GM13976 (cell line): ENCODE measurements around the gene GLMN.

Source experiments
- DNase-seq: peaks from one replicate; pipeline ENCODE4 v3.0.0; 2012; ENCODE audit warnings: low spot score
- CTCF ChIP-seq: IDR thresholded peaks from 2 replicates; pipeline ENCODE4 v1.5.1; 2012; ENCODE audit warnings: borderline replicate concordance, mild to moderate bottlenecking; ENCODE audit not compliant: insufficient read depth; ENCODE audit errors: extremely low read depth, missing control alignments, control extremely low read depth
- in situ Hi-C: fragments of 300-500 bp; cut with MboI; formaldehyde crosslinking; loops from one replicate; pipeline ENCODE4 v1.12.0; 2022; ENCODE audit warnings: low sequenced_read_pairs, mixed read lengths, inconsistent platforms; ENCODE audit not compliant: unreplicated experiment

Gene GLMN

GRCh38 chr1:92230736-92231135 lies 68.1 kb downstream of the GLMN start:
- no peak for TF ChIP-seq CTCF
- no peak for DNase-seq
- in situ Hi-C loops: no loop called here

GRCh38 chr1:92228401-92228800 lies 70.4 kb downstream of the GLMN start:
- in situ Hi-C loops: no loop called here
- no peak for DNase-seq
- TF ChIP-seq CTCF: no peak

- no peak for DNase-seq
- in situ Hi-C loops: no loop called here
- no peak for TF ChIP-seq CTCF
These were observed 79.8 kb downstream of the GLMN start for GRCh38 chr1:92219028-92219427.

- no peak for DNase-seq
- in situ Hi-C loops: no loop called here
- no peak for TF ChIP-seq CTCF
These were observed 80.2 kb downstream of the GLMN start for GRCh38 chr1:92218559-92218958.

- no peak for TF ChIP-seq CTCF
- no peak for DNase-seq
- in situ Hi-C loops: no loop called here
These were observed 81.1 kb downstream of the GLMN start, which contains the start of gene C1orf146 for GRCh38 chr1:92217721-92218120. C1orf146 (plus strand) TSS chr1:92217915; CDS start chr1:92231421, 13,506 bp downstream.

GRCh38 chr1:92211166-92211565 lies 87.6 kb downstream of the GLMN start:
- DNase-seq: no peak
- in situ Hi-C loops: no loop called here
- TF ChIP-seq CTCF: no peak

GRCh38 chr1:92210701-92211100 lies 88.1 kb downstream of the GLMN start:
- no peak for DNase-seq
- in situ Hi-C loops: no loop called here
- TF ChIP-seq CTCF: no peak
